NT2/D1 (cell line): ENCODE results near the gene PIK3R5.

Experiments
- DNase-seq: peaks from one replicate; pipeline ENCODE4 v3.0.0-alpha.2; 2011; ENCODE audit warnings: low read depth, low spot score
- H3K27me3 ChIP-seq: 2 replicates; pipeline ENCODE4 v1.6.0; 2011; ENCODE audit warnings: mild to moderate bottlenecking; ENCODE audit not compliant: insufficient read length, insufficient read depth
- H3K36me3 ChIP-seq: 2 replicates; pipeline ENCODE4 v1.6.1; 2011; ENCODE audit warnings: mild to moderate bottlenecking, low read length, mixed read lengths; ENCODE audit not compliant: insufficient read depth, insufficient read length
- H3K4me1 ChIP-seq: 2 replicates; pipeline ENCODE4 v1.5.1; 2011; ENCODE audit not compliant: insufficient read depth, insufficient read length
- H3K4me3 ChIP-seq: 2 replicates; pipeline ENCODE4 v1.5.1; 2011; ENCODE audit warnings: low read depth; ENCODE audit not compliant: insufficient read length
- H3K9ac ChIP-seq: 2 replicates; pipeline ENCODE4 v1.6.0; 2011; ENCODE audit warnings: low read depth; ENCODE audit not compliant: insufficient read length
- H3K9me3 ChIP-seq: 2 replicates; pipeline ENCODE4 v1.5.1; 2011; ENCODE audit warnings: mild to moderate bottlenecking, low read length; ENCODE audit not compliant: insufficient read depth
- SUZ12 ChIP-seq: IDR thresholded peaks from 2 replicates; pipeline ENCODE4 v1.6.1; 2011; ENCODE audit not compliant: insufficient read length, insufficient read depth; ENCODE audit errors: extremely low read depth
- YY1 ChIP-seq: IDR thresholded peaks from 2 replicates; pipeline ENCODE4 v1.6.1; 2011; ENCODE audit not compliant: insufficient read length, insufficient read depth
- ZNF274 ChIP-seq: IDR thresholded peaks from 2 replicates; pipeline ENCODE4 v1.6.1; 2011; ENCODE audit warnings: mild to moderate bottlenecking, low read depth, low read length

The PIK3R5 gene

GRCh38 chr17:8867361-8867981 lies 98.0 kb downstream of the PIK3R5 start, which contains the start of gene PIK3R6:
Gene PIK3R6, minus strand, starts transcription at chr17:8867674. Its CDS starts 17,880 bp downstream, at chr17:8849794.
- Histone ChIP-seq H3K9me3 (no peaks in the 10 kb centered on the region), H3K36me3 (no peaks in the 10 kb centered on the region), H3K9ac (no peak within 1 kb of the TSS), H3K27me3 (no peaks in the 10 kb centered on the region), H3K4me3 (no peak within 1 kb of the TSS), H3K4me1 (no peaks in the 10 kb centered on the region)
- no peak for DNase-seq
- TF ChIP-seq ZNF274 (no peak), YY1 (no peak), SUZ12 (no peak)

GRCh38 chr17:8865811-8866210 lies 99.7 kb downstream of the PIK3R5 start:
- H3K9me3 ChIP-seq: no peaks in the 10 kb centered on the region
- TF ChIP-seq YY1 (no peak), SUZ12 (no peak), ZNF274 (no peak)
- H3K36me3 ChIP-seq: no peaks in the 10 kb centered on the region
- no peak overlapping the region for H3K4me3 ChIP-seq
- no peaks in the 10 kb centered on the region for H3K4me1 ChIP-seq
- H3K27me3 ChIP-seq: no peaks in the 10 kb centered on the region
- no peak for DNase-seq
- H3K9ac ChIP-seq: no peak overlapping the region

DNA sequence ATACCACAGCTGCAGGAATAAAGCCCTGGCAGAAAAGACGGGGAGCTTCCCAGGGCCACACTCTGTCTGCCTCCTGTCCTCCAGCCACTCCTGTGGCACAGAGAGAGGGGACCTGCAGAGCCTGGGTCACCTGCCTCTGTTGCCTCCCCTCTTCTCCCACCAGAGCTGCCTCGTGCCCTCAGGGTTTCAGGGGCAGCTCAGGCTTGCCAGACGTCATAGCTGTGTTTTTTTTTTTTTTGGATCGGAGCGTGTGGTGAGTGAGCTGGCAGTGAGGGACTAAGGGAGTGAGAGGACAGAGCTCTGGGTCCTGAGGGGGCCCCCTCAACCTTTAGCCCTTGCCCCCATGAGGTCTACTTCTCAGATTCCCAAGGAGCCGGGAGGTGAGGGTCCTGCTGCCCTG lies 100.1 kb downstream of the PIK3R5 start:
- Histone ChIP-seq H3K36me3 (no peaks in the 10 kb centered on the region), H3K27me3 (no peaks in the 10 kb centered on the region), H3K9me3 (no peaks in the 10 kb centered on the region), H3K9ac (no peak overlapping the region), H3K4me1 (no peaks in the 10 kb centered on the region), H3K4me3 (no peak overlapping the region)
- TF ChIP-seq SUZ12 (no peak), ZNF274 (no peak), YY1 (no peak)
- DNase-seq: no peak

DNA sequence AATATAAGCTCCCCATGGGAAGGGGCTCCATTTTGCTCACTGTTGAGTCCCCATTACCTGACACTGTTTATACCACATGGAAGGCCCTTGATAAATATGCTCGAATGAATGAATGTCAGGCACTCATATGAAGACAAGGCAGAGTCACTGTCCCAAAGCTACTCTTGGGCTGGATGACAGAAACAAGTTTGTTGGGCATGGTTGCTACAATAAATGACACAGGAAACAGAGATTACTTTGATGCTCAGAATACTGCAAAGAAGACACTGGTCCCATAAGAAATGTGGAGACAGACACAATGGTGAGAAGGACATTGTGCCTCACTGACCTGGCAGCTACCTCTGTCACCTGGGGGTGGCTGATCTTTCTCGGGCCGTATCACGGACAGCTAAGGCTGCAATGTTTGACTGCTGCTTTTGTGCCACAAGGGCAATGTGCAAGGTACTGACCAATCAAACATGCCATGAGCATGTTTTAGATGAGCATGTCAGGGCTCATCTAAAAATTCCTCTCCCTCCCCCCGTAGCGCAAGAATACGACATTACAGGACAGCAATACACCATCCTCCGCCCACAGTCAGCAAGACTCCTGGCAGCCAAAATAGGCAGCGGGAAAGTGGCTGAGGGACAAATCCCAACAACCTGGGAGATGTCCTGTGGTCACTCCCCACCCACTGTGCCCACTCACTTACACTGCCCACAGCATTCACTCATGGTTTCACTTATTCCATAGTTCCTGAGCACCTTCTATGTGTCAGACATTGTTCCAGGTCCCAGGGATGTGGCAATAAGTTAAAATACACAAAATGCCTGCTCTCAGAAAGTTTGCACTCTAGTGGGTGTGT lies 103.1 kb downstream of the PIK3R5 start:
- H3K4me1 ChIP-seq: peaks cover 12% of the 10 kb centered on the region
- TF ChIP-seq SUZ12 (no peak), YY1 (no peak), ZNF274 (no peak)
- no peaks in the 10 kb centered on the region for H3K36me3 ChIP-seq
- H3K9ac ChIP-seq: no peak overlapping the region
- no peak for DNase-seq
- H3K9me3 ChIP-seq: no peaks in the 10 kb centered on the region
- H3K27me3 ChIP-seq: no peaks in the 10 kb centered on the region
- H3K4me3 ChIP-seq: no peak overlapping the region

DNA sequence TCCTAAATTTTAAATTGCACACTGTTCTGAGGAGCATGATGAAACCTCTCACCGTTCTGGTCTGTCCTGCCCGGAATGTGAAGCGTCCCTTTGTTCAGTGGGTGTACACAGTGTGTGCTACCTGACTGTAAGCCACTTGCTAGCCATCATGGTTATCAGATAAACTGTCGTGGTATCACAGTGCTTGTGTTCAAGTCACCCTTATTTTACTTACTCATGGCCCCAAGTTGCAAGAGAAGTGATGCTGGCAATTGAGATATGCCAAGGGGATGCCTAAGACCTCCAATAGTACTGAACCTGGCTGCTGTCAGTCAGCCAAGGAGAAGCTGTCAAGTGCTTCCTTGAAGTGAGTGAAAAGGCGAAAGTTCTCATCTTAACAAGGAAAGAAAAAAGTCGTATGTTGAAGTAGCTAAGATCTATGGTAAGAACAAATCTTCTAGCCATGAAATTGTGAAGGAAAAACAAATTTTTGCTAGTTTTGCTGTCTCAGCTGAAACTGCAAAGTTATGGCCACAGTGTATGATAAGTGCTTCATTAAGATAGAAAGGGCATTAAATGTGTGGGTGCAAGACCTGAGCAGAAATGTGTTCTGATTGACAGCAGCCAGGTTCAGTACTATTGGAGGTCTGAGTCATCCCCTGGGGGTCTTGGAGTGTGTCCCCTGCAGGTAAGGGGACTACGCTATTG lies 103.9 kb downstream of the PIK3R5 start:
- no peak for TF ChIP-seq ZNF274
- DNase-seq: no peak
- H3K27me3 ChIP-seq: no peaks in the 10 kb centered on the region

GRCh38 chr17:8859804-8860430 lies 105.6 kb downstream of the PIK3R5 start:
- Histone ChIP-seq H3K36me3 (no peaks in the 10 kb centered on the region), H3K4me3 (no peak overlapping the region), H3K27me3 (no peaks in the 10 kb centered on the region), H3K9ac (no peak overlapping the region), H3K4me1 (peaks cover 12% of the 10 kb centered on the region), H3K9me3 (no peaks in the 10 kb centered on the region)
- TF ChIP-seq YY1 (no peak), SUZ12 (no peak), ZNF274 (no peak)
- no peak for DNase-seq

More for the DNA sequence above, 103.9 kb downstream of the PIK3R5 start:
- Histone ChIP-seq H3K9me3 (no peaks in the 10 kb centered on the region), H3K9ac (no peak overlapping the region), H3K36me3 (no peaks in the 10 kb centered on the region), H3K4me3 (no peak overlapping the region), H3K4me1 (peaks cover 12% of the 10 kb centered on the region)
